Measurements from ENCODE around the gene LUZP2. TPM values are rescaled to one million over a fixed set of nuclear protein-coding genes. Genes with fewer than 3 reads are reported as not detected.

LUZP2 gene
- total RNA-seq, 4 donors from 2014 or later = under 0.01 TPM; not detected in 3

DNA sequence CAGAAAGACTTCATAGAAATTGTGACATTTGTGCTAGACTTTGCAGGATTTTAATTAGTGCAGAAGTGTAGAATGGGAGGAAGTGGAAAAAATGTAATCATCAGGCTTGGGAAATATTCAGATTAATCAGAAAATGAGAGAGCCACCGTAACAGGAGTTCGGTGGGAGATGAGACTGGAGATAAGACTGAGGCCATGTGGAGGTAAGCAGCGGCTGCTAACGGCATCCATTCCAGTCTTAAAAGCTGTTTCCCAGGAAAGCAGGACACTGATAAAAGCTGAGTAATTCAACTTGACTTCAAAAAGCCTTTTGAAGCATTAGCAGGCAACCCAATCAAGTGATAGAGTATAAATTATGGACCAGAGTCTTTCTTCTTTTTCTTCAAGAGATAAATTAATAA lies 369.9 kb downstream of the LUZP2 start:
- WGBS, 2 donors = 67 to 71% methylated on average over 4 of the region's 4 CpGs
- no peak overlapping the region for H3K27ac ChIP-seq
- no peaks in the 10 kb centered on the region for H3K4me1 ChIP-seq
- no peak for DNase-seq (ENCODE audit: low spot score in 2 of 2)
- no peak overlapping the region for H3K4me3 ChIP-seq
- peaks cover 0 to 6% (median 2%) of the 10 kb centered on the region in 4 donors for H3K9me3 ChIP-seq
- no peaks in the 10 kb centered on the region for H3K36me3 ChIP-seq
- H3K27me3 ChIP-seq = no peaks in the 10 kb centered on the region
- no peak for TF ChIP-seq EP300 (IDR thresholded peaks at IDR 0.05)
- no peak for TF ChIP-seq CTCF (IDR thresholded peaks at IDR 0.05)
- no peak for TF ChIP-seq POLR2A (IDR thresholded peaks at IDR 0.05)

DNA sequence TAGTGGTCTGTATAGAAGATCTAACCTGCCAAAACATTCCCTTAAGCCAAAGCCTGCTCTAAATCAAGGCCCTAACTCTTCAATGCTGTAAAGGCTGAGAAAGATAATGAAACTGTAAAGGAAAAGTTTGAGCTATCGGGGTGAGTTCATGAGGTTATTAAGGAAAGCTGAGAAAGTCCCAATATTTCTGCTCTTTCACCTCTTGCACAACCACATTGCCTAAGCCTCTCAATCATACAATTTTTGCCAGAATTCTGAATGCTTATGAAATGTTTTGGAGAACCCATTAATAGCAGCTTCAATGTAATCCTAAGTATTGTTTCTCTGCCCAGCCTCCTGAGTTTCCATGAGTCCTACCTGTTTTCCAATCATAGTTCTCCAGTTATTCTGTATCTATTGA lies 373.2 kb downstream of the LUZP2 start:
- TF ChIP-seq POLR2A (IDR thresholded peaks at IDR 0.05) (no peak), CTCF (IDR thresholded peaks at IDR 0.05) (no peak), EP300 (IDR thresholded peaks at IDR 0.05) (no peak)
- Histone ChIP-seq H3K27ac (no peak overlapping the region), H3K27me3 (no peaks in the 10 kb centered on the region), H3K4me1 (no peaks in the 10 kb centered on the region), H3K36me3 (no peaks in the 10 kb centered on the region), H3K4me3 (no peak overlapping the region), H3K9me3 (no peaks in the 10 kb centered on the region)
- no peak for DNase-seq (ENCODE audit: low spot score in 2 of 2)
- 21 to 72% methylated on average over 1 of the region's 1 CpG for WGBS, 2 donors

DNA sequence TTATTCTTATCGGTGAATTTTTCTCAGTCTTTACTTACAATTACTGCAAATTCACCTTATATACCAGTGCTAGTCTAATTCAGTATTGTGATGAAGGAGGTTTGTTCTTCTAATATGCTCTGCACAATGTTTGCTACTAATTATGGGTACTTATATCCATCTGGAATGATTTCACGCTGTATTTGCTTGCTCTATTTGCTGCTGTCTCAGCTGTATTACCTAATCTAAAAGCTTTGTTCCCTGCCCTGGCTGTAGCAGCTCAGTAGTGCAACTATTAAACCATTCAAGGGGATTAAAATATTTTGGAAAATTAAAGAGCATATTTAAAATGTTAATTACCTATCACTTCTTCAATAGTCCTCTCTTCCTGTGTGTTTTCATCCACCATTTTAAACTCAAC lies 375.3 kb downstream of the LUZP2 start:
- Histone ChIP-seq H3K4me3 (no peak overlapping the region), H3K27ac (no peak overlapping the region), H3K27me3 (no peaks in the 10 kb centered on the region), H3K9me3 (no peaks in the 10 kb centered on the region), H3K36me3 (no peaks in the 10 kb centered on the region), H3K4me1 (no peaks in the 10 kb centered on the region)
- TF ChIP-seq POLR2A (IDR thresholded peaks at IDR 0.05) = no peak
- TF ChIP-seq EP300 (IDR thresholded peaks at IDR 0.05) = no peak
- TF ChIP-seq CTCF (IDR thresholded peaks at IDR 0.05) = no peak
- DNase-seq (ENCODE audit: low spot score in 2 of 2) = no peak
- WGBS, 2 donors = 89 to 96% methylated on average over 2 of the region's 2 CpGs

DNA sequence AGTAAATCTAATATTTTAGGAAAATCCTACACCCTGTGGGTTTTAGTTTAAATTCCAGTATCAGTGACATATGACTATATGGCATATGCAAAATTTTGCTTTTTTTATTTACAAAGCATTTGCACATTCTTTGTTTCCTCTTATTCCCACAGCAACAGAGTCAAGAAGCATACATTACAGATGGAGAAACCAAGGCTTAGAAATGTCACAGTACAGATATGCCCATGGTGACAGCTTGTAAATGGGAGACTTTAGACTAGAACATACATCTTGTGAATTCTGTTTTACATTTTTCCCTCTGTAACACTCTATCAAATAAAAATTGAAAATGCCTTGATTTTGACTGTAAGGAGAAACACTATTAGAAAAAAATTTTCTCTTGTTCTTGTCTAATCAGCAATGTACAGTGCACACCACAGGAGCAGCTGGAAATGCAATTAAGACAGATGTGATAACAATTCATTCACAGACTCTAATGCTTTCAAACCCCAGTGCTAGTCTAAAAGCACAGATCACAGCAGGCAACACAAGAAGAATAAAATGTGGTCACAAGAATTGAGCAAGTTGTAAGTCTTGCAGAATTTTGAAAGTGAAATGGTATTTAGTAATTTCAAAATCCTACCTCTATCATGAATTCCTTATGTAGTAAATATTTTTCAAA lies 375.9 kb downstream of the LUZP2 start:
- H3K4me1 ChIP-seq = no peaks in the 10 kb centered on the region
- no peaks in the 10 kb centered on the region for H3K9me3 ChIP-seq
- H3K27ac ChIP-seq = no peak overlapping the region
- H3K4me3 ChIP-seq = no peak overlapping the region
- no peaks in the 10 kb centered on the region for H3K27me3 ChIP-seq
- no peak for TF ChIP-seq EP300 (IDR thresholded peaks at IDR 0.05)
- no peak for TF ChIP-seq CTCF (IDR thresholded peaks at IDR 0.05)
- TF ChIP-seq POLR2A (IDR thresholded peaks at IDR 0.05) = no peak
- DNase-seq (ENCODE audit: low spot score in 2 of 2) = no peak
- H3K36me3 ChIP-seq = no peaks in the 10 kb centered on the region

- DNase-seq (ENCODE audit: low spot score in 2 of 2) = no peak
- no peaks in the 10 kb centered on the region for H3K4me1 ChIP-seq
- no peaks in the 10 kb centered on the region for H3K36me3 ChIP-seq
- H3K27ac ChIP-seq = no peak overlapping the region
- no peak for TF ChIP-seq POLR2A (IDR thresholded peaks at IDR 0.05)
- no peak for TF ChIP-seq CTCF (IDR thresholded peaks at IDR 0.05)
- TF ChIP-seq EP300 (IDR thresholded peaks at IDR 0.05) = no peak
- WGBS, 2 donors = 63 to 81% methylated on average over 1 of the region's 1 CpG
- no peaks in the 10 kb centered on the region for H3K27me3 ChIP-seq
- H3K9me3 ChIP-seq = no peaks in the 10 kb centered on the region
- no peak overlapping the region for H3K4me3 ChIP-seq
Observed at GRCh38 chr11:24880962-24881361, 384.1 kb downstream of the LUZP2 start.

Measured in tibial nerve (tissue), 4 donors.